Gastrocnemius medialis (tissue), 4 donors: Measurements from ENCODE around the gene TAOK1.

Experiments
- CTCF ChIP-seq, 5 experiments: fragments of 450-650 bp in 3 of 5; fragments of 200-600 bp in 2 of 5; sonication (generic) in 2 of 5; IDR thresholded peaks in 4 of 5; conservative IDR thresholded peaks in 1 of 5; 1 replicate in 4 of 5; 2 replicates in 1 of 5; pipeline ENCODE4 v1.5.1; 2016 to 2019; ENCODE audit warnings: antibody characterized with exemption in 5 of 5, mild to moderate bottlenecking in 3 of 5, moderate library complexity in 3 of 5
- POLR2A ChIP-seq, 2 donors: fragments of 450-650 bp; IDR thresholded peaks; one replicate each; pipeline ENCODE4 v1.6.1; 2017; ENCODE audit warnings: antibody characterized with exemption in 2 of 2, mild to moderate bottlenecking in 2 of 2, moderate library complexity in 2 of 2

DNA sequence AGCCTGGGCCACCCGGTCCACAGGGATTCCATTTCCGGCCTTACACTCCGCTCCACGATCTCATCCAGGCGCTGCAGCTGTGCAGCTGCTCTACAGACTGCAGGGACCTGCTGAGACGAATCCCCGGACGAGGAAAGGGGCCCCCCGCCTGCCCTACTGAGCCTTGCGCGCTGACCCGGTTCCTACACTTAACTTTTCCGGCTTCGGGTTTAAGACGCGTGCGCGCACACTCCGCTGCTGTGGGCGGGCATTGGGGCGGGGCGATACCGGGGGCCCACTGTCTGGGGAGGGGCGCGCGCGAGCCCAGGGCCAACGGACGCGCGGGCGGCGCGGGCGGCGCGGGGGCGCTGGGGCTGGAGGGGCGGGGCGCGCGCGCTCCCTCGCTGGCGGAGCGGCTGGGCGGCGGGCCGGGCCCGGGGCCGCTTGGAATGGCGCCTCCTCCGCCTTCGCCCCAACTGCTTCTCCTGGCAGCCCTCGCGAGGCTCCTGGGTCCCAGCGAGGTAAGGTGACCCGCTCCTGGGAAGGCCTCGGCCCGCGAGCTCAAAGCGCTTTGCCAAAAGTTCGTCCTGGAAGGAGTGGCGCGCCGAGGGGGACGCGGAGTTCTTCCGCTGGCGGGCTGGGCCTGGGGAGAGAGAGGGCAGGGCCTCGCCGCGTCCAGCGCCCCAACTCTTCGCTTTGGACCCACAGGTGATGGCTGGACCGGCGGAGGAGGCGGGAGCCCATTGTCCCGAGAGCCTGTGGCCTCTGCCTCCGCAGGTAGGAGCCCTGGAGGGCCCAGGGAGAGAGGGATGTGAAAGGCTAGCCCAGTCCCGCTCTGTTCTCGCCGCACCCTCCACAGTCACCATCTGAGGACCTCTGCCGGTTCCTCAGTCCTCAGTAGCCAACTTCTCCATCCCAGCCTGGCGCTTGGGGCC, 178.4 kb downstream of the TAOK1 start, which contains the start of gene TP53I13:
- peak; percentile 66 to 86 for TF ChIP-seq POLR2A (IDR thresholded peaks at IDR 0.05)
- TF ChIP-seq CTCF (IDR thresholded peaks at IDR 0.05 in 4 of 5, conservative IDR thresholded peaks at IDR 0.05 in 1 of 5), result no peak
